ENCODE results near the gene TXNRD1. TPM values are rescaled to one million over a fixed set of nuclear protein-coding genes. Genes with fewer than 3 reads are reported as not detected.

The TXNRD1 gene
- total RNA-seq, 4 donors from 2014 or later: 76.0 to 141 (median 97.8) TPM

GRCh38 chr12:104274811-104275210 lies 59.2 kb downstream of the TXNRD1 start:
- no peaks in the 10 kb centered on the region for H3K4me1 ChIP-seq
- DNase-seq: no peak
- H3K27ac ChIP-seq: no peak overlapping the region
- H3K4me3 ChIP-seq: no peak overlapping the region
- no peaks in the 10 kb centered on the region for H3K36me3 ChIP-seq
- TF ChIP-seq CTCF (IDR thresholded peaks at IDR 0.05) (no peak), POLR2A (IDR thresholded peaks at IDR 0.05) (no peak)
- intact Hi-C loops (cut with DNase I; ENCODE audit: low total_unique reads): no loop called here
- H3K27me3 ChIP-seq: no peaks in the 10 kb centered on the region
- H3K9me3 ChIP-seq: no peaks in the 10 kb centered on the region

- Histone ChIP-seq H3K9me3 (no peaks in the 10 kb centered on the region), H3K27ac (no peak overlapping the region), H3K36me3 (no peaks in the 10 kb centered on the region), H3K4me3 (no peak overlapping the region), H3K27me3 (no peaks in the 10 kb centered on the region), H3K4me1 (no peaks in the 10 kb centered on the region)
- DNase-seq: no peak
- intact Hi-C loops (cut with DNase I; ENCODE audit: low total_unique reads): no loop called here
- TF ChIP-seq CTCF (IDR thresholded peaks at IDR 0.05): no peak
- no peak for TF ChIP-seq POLR2A (IDR thresholded peaks at IDR 0.05)
These were observed 60.1 kb downstream of the TXNRD1 start for GRCh38 chr12:104275689-104276088.

- H3K9me3 ChIP-seq: no peaks in the 10 kb centered on the region
- H3K4me3 ChIP-seq: no peak overlapping the region
- no peak for DNase-seq
These were observed 60.9 kb downstream of the TXNRD1 start for GRCh38 chr12:104276273-104277131.

GRCh38 chr12:104279164-104279563 lies 63.6 kb downstream of the TXNRD1 start:
- H3K36me3 ChIP-seq: no peaks in the 10 kb centered on the region
- intact Hi-C loops (cut with DNase I; ENCODE audit: low total_unique reads): no loop called here
- H3K4me3 ChIP-seq: no peak overlapping the region
- TF ChIP-seq POLR2A (IDR thresholded peaks at IDR 0.05): no peak
- no peak for TF ChIP-seq CTCF (IDR thresholded peaks at IDR 0.05)
- H3K27me3 ChIP-seq: no peaks in the 10 kb centered on the region
- no peak overlapping the region for H3K27ac ChIP-seq
- no peaks in the 10 kb centered on the region for H3K4me1 ChIP-seq
- no peaks in the 10 kb centered on the region for H3K9me3 ChIP-seq
- no peak for DNase-seq

More at GRCh38 chr12:104276273-104277131, 60.9 kb downstream of the TXNRD1 start:
- intact Hi-C loops (cut with DNase I; ENCODE audit: low total_unique reads): no loop called here
- Histone ChIP-seq H3K4me1 (no peaks in the 10 kb centered on the region), H3K36me3 (no peaks in the 10 kb centered on the region), H3K27me3 (no peaks in the 10 kb centered on the region), H3K27ac (no peak overlapping the region)
- TF ChIP-seq CTCF (IDR thresholded peaks at IDR 0.05): no peak
- no peak for TF ChIP-seq POLR2A (IDR thresholded peaks at IDR 0.05)

GRCh38 chr12:104280111-104280510 lies 64.5 kb downstream of the TXNRD1 start:
- intact Hi-C loops (cut with DNase I; ENCODE audit: low total_unique reads): no loop called here
- Histone ChIP-seq H3K4me3 (no peak overlapping the region), H3K27me3 (no peaks in the 10 kb centered on the region), H3K4me1 (no peaks in the 10 kb centered on the region), H3K9me3 (no peaks in the 10 kb centered on the region), H3K27ac (no peak overlapping the region), H3K36me3 (no peaks in the 10 kb centered on the region)
- TF ChIP-seq CTCF (IDR thresholded peaks at IDR 0.05) (no peak), POLR2A (IDR thresholded peaks at IDR 0.05) (no peak)
- DNase-seq: no peak

Measured in uterus (tissue), 4 donors.